ENCODE data around the gene ASB5.
"Not testable (repeated sequence)": the region's sequence is repeated elsewhere in the genome, so short reads cannot be mapped to it uniquely, and the experiment has no call there.

The ASB5 gene, protein sequence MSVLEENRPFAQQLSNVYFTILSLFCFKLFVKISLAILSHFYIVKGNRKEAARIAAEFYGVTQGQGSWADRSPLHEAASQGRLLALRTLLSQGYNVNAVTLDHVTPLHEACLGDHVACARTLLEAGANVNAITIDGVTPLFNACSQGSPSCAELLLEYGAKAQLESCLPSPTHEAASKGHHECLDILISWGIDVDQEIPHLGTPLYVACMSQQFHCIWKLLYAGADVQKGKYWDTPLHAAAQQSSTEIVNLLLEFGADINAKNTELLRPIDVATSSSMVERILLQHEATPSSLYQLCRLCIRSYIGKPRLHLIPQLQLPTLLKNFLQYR

DNA sequence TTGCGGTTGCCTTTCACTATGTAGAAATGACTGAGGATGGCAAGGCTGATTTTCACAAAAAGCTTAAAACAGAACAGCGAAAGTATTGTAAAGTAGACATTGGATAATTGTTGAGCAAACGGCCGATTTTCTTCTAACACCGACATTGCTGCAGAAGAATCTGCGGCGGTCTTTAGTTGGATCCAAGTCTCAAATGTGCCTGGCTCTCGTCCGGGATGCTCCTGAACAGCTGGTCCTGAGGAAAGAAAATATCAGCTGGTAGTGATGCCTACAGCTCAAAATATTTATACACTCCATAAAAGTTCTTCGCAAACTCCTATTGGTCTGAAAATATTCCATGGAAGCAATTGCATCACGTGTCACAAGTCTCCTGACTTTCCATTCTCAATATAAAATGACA is at the start of gene ASB5:
Gene ASB5, minus strand, starts transcription at position 260 of the 400 bp plus-strand sequence. Its CDS starts 114 bp downstream, at position 146.
- no peak for DNase-seq (ENCODE audit: low read depth in 2 of 2, low spot score in 1 of 2)

DNA sequence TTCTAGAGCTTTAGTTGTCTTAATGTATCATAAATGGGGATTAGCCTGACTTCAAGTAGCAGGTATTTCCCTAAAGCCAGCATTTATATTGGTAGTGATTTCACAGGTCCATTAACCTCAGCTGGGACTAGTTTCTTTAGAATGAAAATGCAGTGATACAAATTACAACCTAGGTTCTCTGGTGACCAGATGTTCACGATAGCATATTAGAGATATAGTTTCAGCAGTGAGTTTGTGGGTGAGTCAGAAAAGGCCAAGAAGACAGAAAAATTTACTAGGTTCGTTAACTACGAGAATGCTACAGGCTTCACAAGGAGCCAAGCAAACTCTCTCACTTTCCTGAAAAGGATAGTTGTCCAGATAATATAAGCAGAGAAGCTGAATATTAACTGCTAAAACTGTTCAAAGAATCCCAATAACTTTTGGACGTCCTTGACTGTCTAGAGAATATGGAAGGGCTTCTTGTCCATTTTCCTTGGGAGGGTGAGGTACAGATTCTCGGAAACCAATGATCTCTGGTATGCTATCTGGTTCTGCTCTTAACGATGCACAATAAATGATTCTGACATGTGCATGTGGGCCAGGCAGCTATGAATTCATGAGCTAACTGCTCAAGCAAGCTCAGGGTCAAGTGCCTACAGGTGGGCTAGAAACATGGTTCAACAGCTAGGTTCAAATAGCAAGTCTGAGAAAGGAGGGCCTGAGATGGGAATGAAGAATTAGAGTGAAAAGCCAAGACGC is 44.7 kb upstream of the ASB5 start:
- DNase-seq (ENCODE audit: low read depth in 2 of 2, low spot score in 1 of 2): no peak

DNA sequence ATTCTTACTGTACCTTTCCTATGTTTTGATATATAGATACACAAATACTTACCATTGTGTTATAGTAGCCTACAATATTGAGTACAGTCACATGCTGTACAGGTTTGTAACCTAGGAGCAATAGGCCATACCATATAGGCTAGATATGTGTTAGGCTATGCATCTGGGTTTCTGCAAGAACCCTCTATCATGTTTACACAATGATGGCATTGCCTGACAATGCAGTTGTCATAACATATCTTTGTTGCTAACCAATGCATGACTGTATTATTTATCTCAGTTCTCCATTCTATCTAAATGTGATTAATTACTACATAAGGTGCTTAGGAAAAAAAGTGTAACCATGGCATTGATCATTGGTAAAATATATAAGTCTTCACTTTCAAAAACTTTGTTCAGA is 40.8 kb upstream of the ASB5 start:
- DNase-seq (ENCODE audit: low read depth in 2 of 2, low spot score in 1 of 2): no peak

DNA sequence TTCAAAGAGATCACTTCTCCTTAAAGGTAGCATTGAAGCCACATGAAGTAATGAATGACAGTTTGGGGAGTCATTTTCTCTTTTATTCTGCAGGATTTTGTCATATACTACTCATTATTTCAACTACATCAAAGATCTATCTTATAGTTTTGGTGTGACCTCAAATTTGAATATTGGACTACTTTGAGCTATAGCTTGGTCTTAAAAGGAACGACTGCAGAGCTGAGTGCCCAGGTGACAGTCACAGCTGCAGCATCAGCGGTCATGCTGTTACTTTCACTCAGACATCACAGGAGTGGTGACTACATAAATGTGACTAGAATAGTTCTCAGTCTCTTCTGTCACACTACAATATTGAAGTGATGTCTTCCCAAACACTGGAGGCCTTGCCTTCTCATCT is 40.0 kb upstream of the ASB5 start:
- no peak for DNase-seq (ENCODE audit: low read depth in 2 of 2, low spot score in 1 of 2)

DNA sequence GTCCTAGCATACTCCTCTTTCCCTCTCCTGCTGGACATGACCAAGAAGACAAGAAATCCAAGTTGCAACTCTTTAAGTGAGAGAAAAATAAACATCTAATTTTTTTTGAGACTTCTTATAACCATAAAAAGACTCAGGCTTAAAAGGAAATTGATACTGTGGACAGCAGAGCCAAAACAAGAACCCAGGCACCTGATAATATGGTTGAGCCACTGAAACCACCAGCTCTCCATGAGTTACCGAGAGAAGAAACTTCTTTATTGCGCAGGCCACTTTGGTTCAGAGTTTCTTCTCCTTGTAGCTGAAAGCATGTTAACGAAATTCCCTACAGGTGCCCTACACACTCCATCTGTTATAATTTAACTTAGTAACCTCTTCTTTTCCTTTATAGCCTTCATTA is 39.4 kb upstream of the ASB5 start:
- no peak for DNase-seq (ENCODE audit: low read depth in 2 of 2, low spot score in 1 of 2)

DNA sequence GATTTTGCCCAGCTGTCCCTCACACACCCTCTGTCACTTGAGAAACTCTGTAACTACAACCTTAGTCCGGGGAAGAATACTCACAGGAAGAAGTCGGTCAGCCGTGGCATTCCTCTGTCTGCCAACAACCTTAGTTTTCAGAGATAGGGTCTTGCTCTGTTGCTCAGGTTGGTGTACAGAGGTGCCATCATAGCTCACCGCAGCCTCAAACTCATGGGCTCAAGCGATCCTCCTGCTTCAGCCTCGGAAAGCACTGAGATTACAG is 38.6 kb upstream of the ASB5 start:
- no peak for DNase-seq (ENCODE audit: low read depth in 2 of 2, low spot score in 1 of 2)

DNA sequence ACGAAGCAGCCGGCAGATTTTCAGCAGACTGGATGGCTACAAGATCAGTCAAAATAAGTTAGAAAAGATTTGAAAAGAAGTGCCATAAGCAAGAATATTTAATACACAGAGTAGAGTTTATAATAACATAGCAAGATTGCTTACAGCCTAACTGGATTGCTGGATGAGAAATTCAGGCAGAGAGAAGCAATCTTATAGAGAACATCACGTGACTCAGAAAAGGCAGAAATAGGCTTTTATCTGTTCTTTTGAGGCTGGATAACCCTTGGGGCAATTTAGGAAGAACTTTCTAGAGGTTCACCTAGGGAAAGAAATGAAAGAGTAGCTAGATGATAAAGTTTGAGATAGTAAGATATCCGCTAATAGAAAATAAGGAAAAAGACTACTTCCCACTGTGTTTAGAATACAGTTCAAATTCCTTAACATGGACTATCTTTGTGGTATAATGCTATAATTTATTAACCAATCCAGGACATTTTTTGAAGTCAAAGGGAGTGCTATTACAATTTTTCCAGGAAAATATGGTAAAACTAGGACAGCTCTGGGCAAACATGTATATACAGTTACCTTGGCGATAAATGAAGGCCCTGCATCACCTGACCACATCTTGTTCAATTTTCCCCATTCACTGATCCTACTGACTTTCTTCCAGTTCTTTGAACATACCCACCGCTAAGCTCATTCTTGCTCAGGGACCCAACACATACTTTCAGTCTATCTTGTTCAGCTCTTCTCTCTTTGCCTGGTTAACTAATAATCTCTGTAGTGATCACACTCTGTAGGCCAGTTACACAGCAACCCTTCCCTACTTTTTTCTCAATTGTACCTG is 38.0 kb upstream of the ASB5 start:
- DNase-seq (ENCODE audit: low read depth in 2 of 2, low spot score in 1 of 2): no peak

DNA sequence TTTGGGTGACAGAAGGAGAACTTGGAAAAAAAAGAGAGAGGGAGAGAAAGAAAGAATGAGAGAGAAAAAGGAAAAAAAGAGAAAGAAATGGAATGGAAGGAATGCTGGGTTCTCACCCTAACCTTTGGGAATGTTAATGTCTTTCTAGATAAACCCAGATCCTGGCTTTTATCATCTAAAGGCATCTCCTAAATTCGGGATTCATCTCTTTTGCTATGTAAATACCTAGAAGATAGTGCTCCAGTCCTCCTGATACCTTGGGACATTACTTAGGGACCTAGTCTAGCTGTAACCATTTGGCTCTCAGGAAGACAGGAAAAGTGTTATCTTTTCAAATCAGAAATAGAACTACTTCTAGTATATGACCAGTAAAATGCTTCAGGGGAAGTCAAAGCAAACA is 34.9 kb upstream of the ASB5 start:
- no peak for DNase-seq (ENCODE audit: low read depth in 2 of 2, low spot score in 1 of 2)

DNA sequence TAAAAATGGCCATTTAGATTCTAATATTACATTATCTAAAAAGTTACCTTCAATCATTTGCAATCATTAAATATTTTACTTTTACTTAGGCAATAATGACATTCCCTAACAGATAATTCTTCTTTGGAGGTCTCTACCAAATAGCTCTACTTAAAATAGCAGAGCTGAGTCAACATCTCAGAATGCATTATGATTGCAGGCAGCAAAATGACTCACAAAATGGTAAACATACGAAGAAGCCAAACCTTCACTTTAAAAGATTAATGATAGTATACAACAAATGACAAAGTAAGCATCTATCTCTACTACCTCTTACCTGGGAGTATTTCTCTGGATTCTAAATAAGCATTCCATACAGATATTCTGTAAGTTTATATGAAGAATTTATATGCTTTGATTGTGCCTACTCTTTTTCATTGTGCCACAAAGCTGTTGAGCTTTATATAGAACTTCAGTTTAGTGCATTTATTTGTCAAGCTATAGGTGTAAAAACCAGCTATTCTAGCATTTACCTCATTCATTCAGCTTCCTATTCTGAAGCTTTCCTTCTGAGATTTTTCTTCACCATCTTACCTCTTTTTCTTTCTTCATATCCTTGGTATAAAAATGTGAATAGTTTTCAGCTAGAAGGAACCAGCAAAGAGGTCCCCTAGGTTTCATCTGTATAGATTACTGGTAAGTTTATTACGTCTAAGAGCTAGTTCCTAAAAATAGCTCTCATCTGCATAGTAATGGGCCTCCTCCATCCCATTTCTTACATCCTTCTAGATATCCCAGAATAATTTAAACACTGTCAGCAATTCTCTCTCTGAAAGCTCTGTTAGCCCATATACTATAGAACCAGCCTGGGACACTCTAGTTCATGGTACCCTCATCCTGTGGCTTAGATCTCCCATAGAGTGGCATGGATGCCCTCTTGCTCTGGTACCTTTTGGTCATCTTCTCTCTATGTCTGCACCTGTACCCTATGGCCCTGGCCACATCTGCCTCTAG is 33.6 kb upstream of the ASB5 start:
- DNase-seq (ENCODE audit: low read depth in 2 of 2, low spot score in 1 of 2): no peak

DNA sequence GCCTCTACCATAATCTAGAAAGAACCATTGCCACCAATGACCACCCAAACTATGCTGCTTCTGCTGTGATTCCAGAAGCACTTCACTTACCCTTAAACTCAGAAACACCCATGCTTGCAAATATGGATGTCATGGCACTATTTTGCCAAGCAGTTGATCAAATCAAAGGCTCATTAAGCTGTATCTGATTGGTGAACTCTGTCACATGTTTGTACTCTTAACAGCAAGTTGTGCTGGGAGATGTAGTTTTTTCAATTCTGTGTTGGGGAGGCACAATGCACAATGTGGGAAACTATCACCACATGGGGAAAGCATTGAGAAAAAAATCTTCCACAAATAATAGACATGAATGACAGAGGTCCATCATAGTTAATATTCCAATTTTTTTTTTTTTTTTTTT is 31.5 kb upstream of the ASB5 start:
- DNase-seq (ENCODE audit: low read depth in 2 of 2, low spot score in 1 of 2): no peak

DNA sequence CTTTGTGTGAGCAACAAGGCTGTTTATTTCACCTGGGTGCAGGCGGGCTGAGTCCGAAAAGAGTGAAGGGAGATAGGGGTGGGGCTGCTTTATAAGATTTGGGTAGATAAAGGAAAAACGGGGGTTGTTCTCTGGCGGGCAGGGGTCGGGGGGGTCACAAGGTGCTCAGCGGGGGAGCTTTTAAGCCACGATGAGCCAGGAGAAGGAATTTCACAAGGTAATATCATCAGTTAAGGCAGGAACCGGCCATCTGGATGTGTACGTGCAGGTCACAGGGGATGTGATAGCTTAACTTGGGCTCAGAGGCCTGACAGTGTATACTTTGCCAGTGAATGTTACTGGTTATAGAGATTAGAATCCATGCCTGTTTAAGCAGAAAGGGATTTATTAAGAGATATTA is 31.0 kb upstream of the ASB5 start:
- DNase-seq (ENCODE audit: low read depth in 2 of 2, low spot score in 1 of 2): no peak

DNA sequence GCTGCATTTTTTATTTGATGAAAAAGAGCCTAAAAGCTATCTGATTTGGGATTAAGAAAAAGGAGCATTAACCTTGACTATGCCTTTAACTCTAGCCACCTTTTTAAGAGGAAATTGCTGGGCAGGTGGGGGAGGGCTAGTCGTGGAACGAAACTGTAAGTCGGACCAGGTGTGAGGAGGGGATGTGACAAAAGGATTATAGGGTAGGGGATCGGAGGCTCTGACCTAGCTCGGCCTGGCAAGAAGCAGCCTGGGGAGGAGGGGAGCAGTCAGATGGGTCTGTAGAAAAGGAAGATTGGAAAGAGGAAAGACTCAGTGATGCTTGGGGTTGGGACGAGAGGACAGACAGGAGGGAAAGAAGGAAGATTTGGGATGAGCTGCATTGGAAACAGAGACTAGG is 29.6 kb upstream of the ASB5 start:
- no peak for DNase-seq (ENCODE audit: low read depth in 2 of 2, low spot score in 1 of 2)

DNA sequence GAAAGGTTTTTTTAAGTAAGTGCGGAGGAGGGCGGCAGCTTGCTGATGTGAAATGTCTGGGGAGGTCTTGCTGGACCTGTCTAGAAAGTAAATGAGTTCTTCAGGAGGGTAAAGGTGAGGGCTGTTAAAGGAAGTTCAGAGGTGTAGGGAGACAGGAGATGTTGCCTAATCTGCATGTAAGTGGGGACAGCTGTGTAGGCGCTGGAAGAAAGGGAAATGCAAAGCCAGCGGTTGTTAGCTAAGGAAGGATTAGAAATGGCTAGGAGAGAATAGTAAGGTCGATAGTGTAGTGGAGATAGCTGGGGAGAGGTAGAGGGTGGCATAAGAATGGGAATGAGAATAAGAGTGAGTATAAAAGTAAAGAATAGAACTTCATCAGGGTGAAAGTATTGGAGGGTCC is 26.9 kb upstream of the ASB5 start:
- not testable (repeated sequence) for DNase-seq (ENCODE audit: low read depth in 2 of 2, low spot score in 1 of 2)

DNA sequence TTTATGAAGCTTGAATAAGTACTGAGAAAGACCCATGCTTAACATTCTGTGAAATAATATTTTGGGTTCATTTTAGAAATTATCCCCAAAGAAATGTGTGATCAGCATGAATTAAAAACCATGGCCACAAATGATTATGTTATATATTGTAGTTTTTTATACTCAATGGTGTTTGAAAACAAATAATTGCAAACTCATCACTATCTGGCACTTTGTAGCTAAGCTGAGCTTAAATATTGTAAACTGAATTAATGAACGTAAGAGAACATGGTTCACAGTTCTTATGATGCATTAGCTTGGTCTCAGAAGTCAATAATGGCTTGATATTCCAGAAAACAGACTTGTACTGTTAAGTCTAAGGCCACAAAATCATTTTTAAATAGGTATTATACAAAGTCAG is 24.6 kb upstream of the ASB5 start:
- DNase-seq (ENCODE audit: low read depth in 2 of 2, low spot score in 1 of 2): no peak

DNA sequence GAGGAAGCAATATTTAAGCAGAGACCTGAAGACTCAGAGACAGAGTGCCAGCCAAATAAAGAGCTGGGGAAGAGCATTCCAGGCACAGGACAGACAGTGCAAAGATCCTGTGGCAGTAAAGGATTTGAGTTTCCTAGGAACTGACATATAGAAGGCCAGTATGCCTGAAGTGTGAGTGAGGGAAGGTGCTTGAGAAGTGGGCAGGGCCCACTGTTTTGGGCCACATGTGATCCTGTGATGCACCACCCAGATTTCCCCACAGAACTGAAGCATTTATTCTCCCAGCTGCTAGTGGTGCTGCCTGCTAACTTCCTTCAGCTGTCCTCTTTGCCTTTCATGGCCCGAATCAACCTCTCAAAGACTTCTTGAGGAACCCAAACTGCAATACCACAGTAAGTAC is 23.9 kb upstream of the ASB5 start:
- no peak for DNase-seq (ENCODE audit: low read depth in 2 of 2, low spot score in 1 of 2)

DNA sequence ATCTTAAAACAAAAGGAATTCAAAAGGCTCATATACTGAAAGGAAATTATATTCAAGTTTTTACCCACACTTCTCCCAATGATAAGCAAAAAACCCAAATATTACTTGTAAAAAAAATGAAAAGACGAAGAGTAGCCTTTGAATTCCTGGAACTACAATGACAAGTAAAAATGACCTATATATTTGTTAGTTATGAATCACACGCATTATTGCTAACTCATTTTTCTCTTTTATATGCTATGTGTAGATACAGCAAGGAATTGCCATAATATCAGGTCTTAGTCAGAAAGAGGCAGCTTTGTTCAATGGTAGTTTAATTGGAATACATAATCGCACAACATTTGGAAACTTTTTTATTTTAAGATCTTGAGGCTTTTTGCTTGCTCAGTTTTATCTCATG is 22.7 kb upstream of the ASB5 start:
- DNase-seq (ENCODE audit: low read depth in 2 of 2, low spot score in 1 of 2): no peak

DNA sequence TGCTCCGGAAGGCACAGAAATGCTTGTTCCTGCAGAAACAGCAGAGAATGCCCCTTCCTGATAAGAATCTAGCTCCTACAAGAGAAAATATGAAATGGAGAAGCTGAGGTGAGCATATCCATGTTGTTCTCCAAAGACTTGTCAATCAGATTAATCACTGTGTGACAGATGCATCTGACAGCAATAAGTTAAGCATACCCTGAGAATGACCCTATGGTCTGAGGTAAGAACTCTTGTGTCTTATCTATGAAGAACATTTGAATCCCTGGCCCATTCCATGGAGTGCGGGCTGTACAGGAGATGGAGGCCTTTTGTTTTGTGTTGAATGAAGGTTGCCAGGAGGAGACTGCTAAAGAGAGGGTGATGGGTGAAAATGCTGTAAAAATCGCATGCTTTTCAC is 21.5 kb upstream of the ASB5 start:
- no peak for DNase-seq (ENCODE audit: low read depth in 2 of 2, low spot score in 1 of 2)

DNA sequence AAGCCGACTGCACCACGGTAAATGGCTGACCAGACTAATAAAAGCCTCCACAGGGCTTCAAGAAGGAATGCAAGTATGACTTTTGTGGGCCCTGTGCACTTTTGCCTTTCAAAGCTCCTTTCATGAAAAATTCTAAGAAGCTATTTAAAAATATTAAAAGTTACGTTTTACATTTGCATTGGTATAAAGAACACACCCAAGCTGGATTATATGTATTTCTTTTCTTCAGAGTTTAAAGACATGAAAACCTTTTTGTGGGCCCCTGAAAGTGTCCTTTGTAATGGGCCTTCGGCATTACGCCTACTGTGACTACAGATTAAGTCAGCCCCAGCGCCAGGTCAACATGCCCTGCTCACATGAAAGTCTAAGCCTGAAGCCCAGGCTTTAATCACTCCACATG is 20.5 kb upstream of the ASB5 start:
- DNase-seq (ENCODE audit: low read depth in 2 of 2, low spot score in 1 of 2): no peak

DNA sequence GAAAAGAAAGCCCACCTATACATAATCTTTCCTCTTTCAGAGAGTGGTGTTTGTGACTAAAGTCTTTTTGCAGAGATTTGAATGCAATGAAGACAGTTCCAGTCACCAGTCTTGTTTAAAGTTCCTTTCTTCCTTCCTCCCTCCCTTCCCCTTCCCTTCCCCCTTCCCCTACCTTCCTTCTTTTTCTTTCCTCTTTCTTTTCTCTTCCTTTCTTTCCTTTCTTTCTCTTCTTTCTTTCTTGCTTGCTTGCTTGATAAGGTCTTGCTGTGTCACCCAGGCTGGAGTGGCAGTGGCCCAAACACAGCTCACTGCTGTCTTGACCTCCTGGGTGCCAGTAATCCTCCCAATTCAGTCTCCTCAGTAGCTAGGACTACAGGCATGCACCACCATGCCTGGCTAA is 19.0 kb upstream of the ASB5 start:
- DNase-seq (ENCODE audit: low read depth in 2 of 2, low spot score in 1 of 2): no peak

DNA sequence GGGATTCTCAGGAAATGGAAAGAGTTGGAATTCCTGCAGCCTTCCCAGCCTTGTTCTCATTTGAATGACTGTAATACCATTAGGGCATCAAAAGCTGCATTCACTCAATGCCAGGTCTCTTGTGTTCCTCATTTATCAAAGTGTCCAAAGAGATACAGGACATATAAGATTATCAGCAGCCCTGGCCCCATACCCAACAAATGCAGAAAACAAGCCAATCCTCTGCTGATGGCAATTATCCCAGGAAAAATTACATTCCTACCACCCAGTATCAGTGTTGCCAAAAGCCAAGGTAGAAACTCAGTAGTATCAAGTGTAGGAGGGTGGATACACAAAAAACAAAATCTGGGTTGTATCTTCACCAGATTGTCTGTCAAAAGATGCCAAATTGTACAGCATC is 18.5 kb upstream of the ASB5 start:
- no peak for DNase-seq (ENCODE audit: low read depth in 2 of 2, low spot score in 1 of 2)

DNA sequence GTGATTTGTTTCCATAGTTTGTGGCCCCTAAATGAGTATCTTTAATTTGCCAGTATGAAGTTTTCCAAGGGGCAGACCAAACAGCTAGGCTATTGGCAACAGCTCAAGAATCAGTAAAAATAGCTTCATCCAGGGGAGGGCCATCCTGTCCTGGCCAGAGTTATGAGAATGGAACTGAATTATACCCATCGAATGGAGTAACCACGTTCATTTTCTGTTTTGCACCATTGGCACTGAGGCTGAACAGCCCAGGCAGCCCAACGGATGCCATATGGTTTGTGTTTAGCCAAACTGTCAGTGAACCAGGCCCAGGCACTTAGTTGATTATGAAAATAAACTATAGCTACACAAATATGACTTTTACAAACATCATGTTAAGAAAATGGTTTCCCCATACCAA is 17.7 kb upstream of the ASB5 start:
- DNase-seq (ENCODE audit: low read depth in 2 of 2, low spot score in 1 of 2): no peak
